Vagina (tissue), 2 donors: ENCODE data around the gene SORCS2.

Experiments used
- POLR2A ChIP-seq, 2 donors: fragments of 450-650 bp; IDR thresholded peaks; one replicate each; pipeline ENCODE4 v1.6.1; 2017; ENCODE audit warnings: antibody characterized with exemption in 2 of 2, mild to moderate bottlenecking in 2 of 2, moderate library complexity in 2 of 2
- POLR2AphosphoS5 ChIP-seq, 2 donors: sonication (generic); formaldehyde crosslinking; IDR thresholded peaks; one replicate each; pipeline ENCODE4 v1.9.0; 2017; ENCODE audit warnings: antibody characterized with exemption in 2 of 2, mild to moderate bottlenecking in 2 of 2, low read depth in 1 of 2; ENCODE audit not compliant: insufficient read depth in 1 of 2
- TF ChIP-seq, protein P1 (sequence below), 3 experiments: fragments of 450-650 bp in 2 of 3; fragments of 200-600 bp in 1 of 3; sonication (generic) in 1 of 3; IDR thresholded peaks; one replicate each; pipeline ENCODE4 v1.5.1; 2017 to 2019; ENCODE audit warnings: antibody characterized with exemption in 3 of 3, mild to moderate bottlenecking in 2 of 3, moderate library complexity in 2 of 3

DNA sequence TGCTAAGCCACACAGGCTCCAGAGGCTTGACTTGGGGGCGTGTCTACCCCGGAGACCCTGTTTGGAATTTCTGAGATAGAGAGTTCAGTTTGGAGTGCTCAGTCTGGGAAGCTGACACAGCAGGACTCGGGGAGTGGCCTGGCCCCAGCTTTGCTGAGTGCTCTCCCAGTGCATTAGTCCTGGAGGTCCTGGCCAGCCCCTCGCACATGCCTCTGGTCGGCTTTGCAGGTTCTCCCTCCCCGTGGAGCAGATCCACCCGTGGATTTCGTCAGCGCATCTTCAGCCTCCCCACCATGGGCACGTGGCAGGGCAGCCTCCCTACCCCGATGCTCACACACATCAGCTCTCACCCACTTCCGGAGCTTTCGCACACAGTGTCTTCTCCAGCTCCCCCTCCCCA, 177.2 kb downstream of the SORCS2 start:
- TF ChIP-seq, protein P1, sequence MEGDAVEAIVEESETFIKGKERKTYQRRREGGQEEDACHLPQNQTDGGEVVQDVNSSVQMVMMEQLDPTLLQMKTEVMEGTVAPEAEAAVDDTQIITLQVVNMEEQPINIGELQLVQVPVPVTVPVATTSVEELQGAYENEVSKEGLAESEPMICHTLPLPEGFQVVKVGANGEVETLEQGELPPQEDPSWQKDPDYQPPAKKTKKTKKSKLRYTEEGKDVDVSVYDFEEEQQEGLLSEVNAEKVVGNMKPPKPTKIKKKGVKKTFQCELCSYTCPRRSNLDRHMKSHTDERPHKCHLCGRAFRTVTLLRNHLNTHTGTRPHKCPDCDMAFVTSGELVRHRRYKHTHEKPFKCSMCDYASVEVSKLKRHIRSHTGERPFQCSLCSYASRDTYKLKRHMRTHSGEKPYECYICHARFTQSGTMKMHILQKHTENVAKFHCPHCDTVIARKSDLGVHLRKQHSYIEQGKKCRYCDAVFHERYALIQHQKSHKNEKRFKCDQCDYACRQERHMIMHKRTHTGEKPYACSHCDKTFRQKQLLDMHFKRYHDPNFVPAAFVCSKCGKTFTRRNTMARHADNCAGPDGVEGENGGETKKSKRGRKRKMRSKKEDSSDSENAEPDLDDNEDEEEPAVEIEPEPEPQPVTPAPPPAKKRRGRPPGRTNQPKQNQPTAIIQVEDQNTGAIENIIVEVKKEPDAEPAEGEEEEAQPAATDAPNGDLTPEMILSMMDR (IDR thresholded peaks at IDR 0.05), result no peak
- no peak for TF ChIP-seq POLR2AphosphoS5 (IDR thresholded peaks at IDR 0.05; ENCODE audit: insufficient read depth in 1 of 2, low read depth in 1 of 2)
- TF ChIP-seq POLR2A (IDR thresholded peaks at IDR 0.05), result no peak
